ENCODE data around the gene NXN.
"Not testable (repeated sequence)": the region's sequence is repeated elsewhere in the genome, so short reads cannot be mapped to it uniquely, and the experiment has no call there.

The NXN gene

DNA sequence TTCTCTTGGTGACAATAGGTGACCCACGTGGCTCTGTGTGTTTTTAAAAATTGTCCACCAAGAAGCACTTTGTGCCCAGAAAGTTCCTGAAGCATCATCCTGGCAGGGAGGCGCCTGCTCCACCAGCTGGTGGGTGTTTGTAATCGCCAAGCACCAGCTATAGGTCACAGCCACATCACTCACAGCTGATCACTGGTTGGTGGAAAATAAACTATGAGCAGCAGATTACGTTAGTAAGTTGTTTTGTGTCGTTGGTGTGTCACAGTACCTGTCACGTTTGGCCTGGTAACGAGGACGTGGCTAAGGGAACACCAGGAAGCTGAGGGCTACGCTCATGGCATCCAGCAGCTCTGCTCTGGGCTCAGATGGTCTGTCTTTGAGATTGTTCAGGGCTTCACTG, 187.3 kb downstream of the NXN start:
- DNase-seq = no peak

- DNase-seq = no peak
Observed at GRCh38 chr17:791829-792228, 187.7 kb downstream of the NXN start.

DNA sequence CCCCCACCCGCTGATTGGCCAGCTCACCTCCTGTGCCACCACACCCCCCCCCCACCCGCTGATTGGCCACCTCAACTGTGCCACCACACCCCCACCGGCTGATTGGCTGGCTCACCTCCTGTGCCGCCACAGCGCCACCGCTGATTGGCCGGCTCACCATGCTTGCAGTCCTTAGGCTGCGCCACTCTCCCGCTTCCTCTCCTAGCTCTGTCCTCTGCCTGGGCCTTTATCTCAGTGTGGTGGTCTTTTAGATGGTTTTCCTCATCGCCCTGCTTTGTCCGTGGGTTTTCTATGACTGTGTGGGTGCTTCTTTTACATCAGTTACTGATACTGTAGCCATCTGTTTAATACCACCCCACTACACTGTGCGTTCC, 188.7 kb downstream of the NXN start:
- DNase-seq = not testable (repeated sequence)

- DNase-seq = not testable (repeated sequence)
Observed at GRCh38 chr17:789931-790873, 189.4 kb downstream of the NXN start.

- no peak for DNase-seq
Observed at GRCh38 chr17:789160-789840, 190.3 kb downstream of the NXN start.

DNA sequence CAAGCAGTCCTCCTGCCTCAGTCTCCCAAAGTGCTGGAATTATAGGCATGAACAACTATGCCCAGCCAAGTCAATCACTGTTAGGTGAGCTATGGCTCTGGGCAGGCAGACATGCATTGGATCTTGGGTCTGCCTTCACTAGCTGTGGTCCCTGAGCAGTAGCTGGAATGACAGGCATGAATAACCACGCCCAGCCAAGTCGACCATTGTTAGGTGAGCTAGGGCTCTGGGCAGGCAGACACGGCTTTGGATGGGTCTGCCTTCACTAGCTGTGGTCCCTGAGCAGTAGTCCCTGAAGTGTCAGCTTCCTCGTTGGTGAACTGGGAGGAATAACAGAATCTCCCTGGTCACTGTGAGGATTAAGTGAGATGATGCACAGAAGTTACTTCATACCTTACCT, 191.0 kb downstream of the NXN start:
- DNase-seq = no peak

- DNase-seq = no peak
Observed at GRCh38 chr17:787641-788221, 191.8 kb downstream of the NXN start.

DNA sequence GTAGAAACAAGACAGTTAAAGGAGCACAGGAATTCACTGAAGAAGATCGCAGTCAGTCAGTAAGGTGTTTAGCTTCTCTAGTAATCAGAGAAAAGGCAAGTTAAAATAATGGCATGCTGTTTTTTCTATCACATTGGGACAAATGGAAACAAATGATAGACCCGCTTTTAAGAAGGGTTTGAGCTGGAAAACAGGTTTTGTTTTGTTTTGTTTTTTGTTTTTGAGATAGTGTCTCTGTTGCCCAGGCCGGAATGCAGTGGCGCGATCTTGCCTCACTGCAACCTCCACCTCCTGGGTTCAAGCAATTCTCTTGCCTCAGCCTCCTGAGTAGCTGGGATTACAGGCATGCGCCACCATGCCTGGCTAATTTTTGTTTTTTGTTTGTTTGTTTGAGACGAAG, 193.7 kb downstream of the NXN start:
- not testable (repeated sequence) for DNase-seq

DNA sequence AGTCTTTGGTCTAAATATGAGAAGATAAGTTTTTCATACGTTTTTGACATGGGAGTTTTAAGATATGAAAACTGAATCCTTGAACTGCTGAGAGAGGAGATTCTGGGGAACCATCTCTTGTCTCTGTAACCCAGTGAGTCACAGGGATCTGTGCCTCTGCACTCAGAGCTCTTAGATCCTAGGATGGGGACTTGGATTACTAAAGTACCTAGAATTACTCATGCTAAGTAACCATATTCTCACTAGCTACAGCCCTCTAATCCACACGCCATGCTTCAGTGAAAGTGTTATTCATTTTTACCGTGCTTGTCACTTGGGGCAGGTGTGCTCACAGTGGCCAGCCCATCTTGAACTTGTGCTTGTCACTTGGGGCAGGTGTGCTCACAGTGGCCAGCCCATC, 195.4 kb downstream of the NXN start:
- DNase-seq = no peak

GRCh38 chr17:781805-782731, 197.5 kb downstream of the NXN start, which contains the start of the genes GLOD4 and MRM3:
TSS of gene GLOD4 (minus strand) at chr17:782280. CDS start at chr17:782255, 25 bp downstream.
TSS of gene MRM3 (plus strand) at chr17:782353. CDS start at chr17:782379, 26 bp downstream.
- DNase-seq = peak; percentile 93

GRCh38 chr17:778096-778495, 201.5 kb downstream of the NXN start:
- DNase-seq = no peak

DNA sequence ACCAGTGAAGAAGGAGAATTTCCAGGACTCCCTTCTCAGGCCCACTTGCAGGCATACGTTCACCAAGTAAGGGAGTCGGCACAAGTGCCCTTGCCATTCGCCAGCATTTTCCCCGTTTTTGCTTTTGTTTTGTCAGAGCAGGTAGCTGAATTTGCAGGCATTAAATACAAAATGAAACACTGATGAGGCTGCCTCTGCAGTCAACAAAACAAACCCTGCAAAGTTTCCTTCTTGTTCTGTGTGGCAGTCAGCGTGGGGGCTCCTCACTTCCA, 205.3 kb downstream of the NXN start:
- DNase-seq = no peak

DNA sequence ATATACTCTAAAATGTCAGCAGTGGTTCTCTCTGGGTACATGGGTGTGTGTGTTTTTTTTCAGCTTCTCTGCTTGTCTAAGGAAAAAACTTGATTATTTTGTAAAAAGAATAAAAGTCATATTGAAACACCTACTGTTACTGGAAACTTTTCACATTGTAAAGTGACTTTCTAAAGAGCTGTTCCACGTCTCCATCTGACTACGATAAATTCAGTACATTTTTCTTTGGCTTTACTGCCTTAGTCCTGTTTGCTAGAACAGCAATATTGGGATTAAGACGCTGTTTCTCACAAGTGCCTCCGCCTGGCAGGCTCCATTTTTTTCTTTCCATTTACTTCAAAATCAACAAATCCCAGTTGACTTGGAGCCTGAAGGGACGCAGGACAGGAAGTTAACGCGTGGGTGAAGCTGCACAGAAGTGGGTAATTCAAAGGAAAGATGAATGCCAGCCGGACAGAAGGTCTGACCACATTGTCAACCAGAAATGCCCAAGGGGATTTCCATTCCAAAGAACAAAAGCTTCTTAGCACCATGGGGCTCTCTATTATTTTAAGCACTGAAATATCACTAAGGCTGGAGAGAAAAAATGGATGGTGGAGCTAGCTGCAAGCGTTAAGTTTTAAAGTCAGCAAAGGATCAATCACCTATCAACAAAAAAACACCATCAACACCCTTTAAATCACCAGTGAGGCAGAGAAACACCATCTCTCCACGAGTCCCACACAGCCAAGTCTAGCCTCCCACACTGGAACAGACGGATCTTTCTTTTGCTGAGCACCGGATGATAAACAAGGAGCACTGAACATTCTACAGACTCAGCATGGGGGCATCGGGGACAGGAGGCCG, 205.9 kb downstream of the NXN start:
- no peak for DNase-seq

GRCh38 chr17:773016-773415, 206.6 kb downstream of the NXN start:
- no peak for DNase-seq

DNA sequence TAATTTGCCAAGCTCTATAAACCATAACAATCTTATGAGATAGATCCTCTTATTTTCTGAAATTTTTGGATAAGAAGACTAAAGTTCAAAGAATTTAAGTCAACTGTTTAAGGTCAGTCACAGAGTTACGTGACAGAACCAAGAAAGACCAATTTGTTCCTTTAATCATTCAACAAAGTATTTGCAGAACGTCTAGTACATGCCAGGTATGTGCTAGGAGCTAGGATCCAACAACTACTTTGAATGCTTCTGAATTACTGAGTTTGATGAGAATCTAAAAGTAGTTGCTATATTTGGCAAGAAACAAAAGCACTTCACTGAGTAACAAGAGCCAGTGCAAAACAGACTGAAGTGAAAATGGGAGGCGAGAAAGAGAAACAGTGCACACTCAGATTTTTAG, 212.5 kb downstream of the NXN start:
- no peak for DNase-seq

DNA sequence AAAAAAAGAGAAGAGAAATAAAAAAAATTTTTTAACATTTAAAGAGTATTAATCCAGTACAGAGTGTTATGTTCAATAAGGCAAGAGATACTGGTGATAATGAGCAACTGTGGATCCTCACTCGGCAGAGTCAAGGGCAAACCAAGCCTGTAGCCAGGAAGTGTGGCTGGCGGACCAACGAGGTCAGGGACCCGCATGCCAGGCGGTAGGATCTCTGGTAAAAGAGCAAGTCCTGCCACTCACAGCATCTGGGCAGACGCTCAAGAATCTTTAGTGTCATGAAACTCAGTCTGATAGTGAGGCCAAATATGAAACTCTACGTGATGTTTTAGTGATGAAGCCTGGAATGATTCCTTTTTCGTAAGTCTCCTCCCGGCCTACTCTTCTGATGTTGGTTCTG, 219.2 kb downstream of the NXN start:
- no peak for DNase-seq

DNA sequence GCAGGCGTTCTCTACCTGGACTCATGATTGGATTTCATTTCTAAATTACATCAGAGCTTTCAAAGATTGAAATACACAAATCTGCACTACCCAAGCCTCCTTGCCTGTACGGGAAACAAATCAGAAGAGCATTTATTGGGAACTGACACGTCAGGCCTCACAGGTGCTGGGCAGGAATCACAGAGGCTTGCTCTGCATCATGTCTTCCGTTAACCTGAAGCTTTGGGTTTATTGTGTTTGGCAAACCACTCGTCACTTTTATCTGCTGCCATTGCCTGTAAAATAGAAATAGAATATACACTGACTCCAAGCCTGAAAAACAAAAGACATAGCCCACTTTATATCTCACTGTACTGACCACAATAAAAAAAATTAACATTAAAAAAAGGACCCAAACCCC, 219.6 kb downstream of the NXN start:
- no peak for DNase-seq

- DNase-seq = not testable (repeated sequence)
Observed at GRCh38 chr17:756010-756567, 223.5 kb downstream of the NXN start.

- not testable (repeated sequence) for DNase-seq
Observed at GRCh38 chr17:755319-755961, 224.1 kb downstream of the NXN start.

GRCh38 chr17:753418-753817, 226.2 kb downstream of the NXN start:
- no peak for DNase-seq

All from CD4-positive, alpha-beta T cell treated with Interleukin-6 for 4 hours (primary cell).